OCI-LY1 (cell line): ENCODE results near the gene CHKA.

ENCODE experiments used
- CTCF ChIP-seq: fragments of 200-600 bp; sonication (generic), shearing (Covaris generic); IDR thresholded peaks from 2 replicates; pipeline ENCODE4 v1.5.1; 2017; ENCODE audit warnings: mild to moderate bottlenecking, antibody characterized with exemption, low read length, moderate library complexity, mixed read lengths
- EZH2 ChIP-seq: fragments of 200-600 bp; sonication (generic), shearing (Covaris generic); IDR thresholded peaks from 2 replicates; pipeline ENCODE4 v1.8.0; 2017; ENCODE audit warnings: borderline replicate concordance, mixed run types, mild to moderate bottlenecking, antibody characterized with exemption, low read length, moderate library complexity, mixed read lengths

GRCh38 chr11:68164437-68164836, 43.2 kb upstream of the CHKA start:
- TF ChIP-seq EZH2 (no peak), CTCF (no peak)
